GM18870 (cell line): ENCODE results near the gene TXNDC15.
"Not testable (repeated sequence)": the region's sequence is repeated elsewhere in the genome, so short reads cannot be mapped to it uniquely, and the experiment has no call there.

Experiments
- ATAC-seq: cut with Tn5 transposase; IDR thresholded peaks from one replicate; pipeline ENCODE4 v1.9.1; 2021; ENCODE audit warnings: moderate library complexity; ENCODE audit not compliant: unreplicated experiment

The TXNDC15 gene

GRCh38 chr5:134874831-134875655, 872 bp downstream of the TXNDC15 start:
- ATAC-seq: no peak

- ATAC-seq: peak; percentile 45
Measured at GRCh38 chr5:134877159-134877558, 3.0 kb downstream of the TXNDC15 start.

- no peak for ATAC-seq
Measured at GRCh38 chr5:134878403-134878802, 4.2 kb downstream of the TXNDC15 start.

GRCh38 chr5:134879456-134879855, 5.3 kb downstream of the TXNDC15 start:
- no peak for ATAC-seq

- ATAC-seq: not testable (repeated sequence)
Measured at GRCh38 chr5:134880937-134881336, 6.8 kb downstream of the TXNDC15 start.

- not testable (repeated sequence) for ATAC-seq
Measured at GRCh38 chr5:134881711-134882110, 7.5 kb downstream of the TXNDC15 start.

- ATAC-seq: no peak
Measured at GRCh38 chr5:134887593-134888159, 13.5 kb downstream of the TXNDC15 start.

- no peak for ATAC-seq
Measured at GRCh38 chr5:134889335-134889734, 15.2 kb downstream of the TXNDC15 start.

GRCh38 chr5:134891473-134891872, 17.3 kb downstream of the TXNDC15 start:
- no peak for ATAC-seq

GRCh38 chr5:134892282-134892681, 18.1 kb downstream of the TXNDC15 start:
- no peak for ATAC-seq

GRCh38 chr5:134892926-134893325, 18.8 kb downstream of the TXNDC15 start:
- ATAC-seq: no peak

- no peak for ATAC-seq
Measured at GRCh38 chr5:134893748-134894505, 19.8 kb downstream of the TXNDC15 start.

GRCh38 chr5:134902071-134902801, 28.1 kb downstream of the TXNDC15 start:
- peak; percentile 26 for ATAC-seq

- ATAC-seq: peak; percentile 50
Measured at GRCh38 chr5:134904610-134905245, 30.6 kb downstream of the TXNDC15 start, which contains the start of gene PCBD2. Gene PCBD2, plus strand, starts transcription at chr5:134905131. Its CDS starts 9 bp downstream, at chr5:134905140.

- peak; percentile 25 for ATAC-seq
Measured at GRCh38 chr5:134905246-134905996, 31.2 kb downstream of the TXNDC15 start.

- ATAC-seq: no peak
Measured at GRCh38 chr5:134906811-134907210, 32.6 kb downstream of the TXNDC15 start.

- not testable (repeated sequence) for ATAC-seq
Measured at GRCh38 chr5:134910752-134911151, 36.6 kb downstream of the TXNDC15 start.

- ATAC-seq: no peak
Measured at GRCh38 chr5:134911285-134912206, 37.4 kb downstream of the TXNDC15 start.

GRCh38 chr5:134913254-134913653, 39.1 kb downstream of the TXNDC15 start:
- no peak for ATAC-seq
